ENCODE data around the gene SFMBT1. TPM values are rescaled to one million over a fixed set of nuclear protein-coding genes. Genes with fewer than 3 reads are reported as not detected.

SFMBT1 gene
- total RNA-seq, 4 donors from 2014 or later = 17.2 to 35.3 (median 31.1) TPM

DNA sequence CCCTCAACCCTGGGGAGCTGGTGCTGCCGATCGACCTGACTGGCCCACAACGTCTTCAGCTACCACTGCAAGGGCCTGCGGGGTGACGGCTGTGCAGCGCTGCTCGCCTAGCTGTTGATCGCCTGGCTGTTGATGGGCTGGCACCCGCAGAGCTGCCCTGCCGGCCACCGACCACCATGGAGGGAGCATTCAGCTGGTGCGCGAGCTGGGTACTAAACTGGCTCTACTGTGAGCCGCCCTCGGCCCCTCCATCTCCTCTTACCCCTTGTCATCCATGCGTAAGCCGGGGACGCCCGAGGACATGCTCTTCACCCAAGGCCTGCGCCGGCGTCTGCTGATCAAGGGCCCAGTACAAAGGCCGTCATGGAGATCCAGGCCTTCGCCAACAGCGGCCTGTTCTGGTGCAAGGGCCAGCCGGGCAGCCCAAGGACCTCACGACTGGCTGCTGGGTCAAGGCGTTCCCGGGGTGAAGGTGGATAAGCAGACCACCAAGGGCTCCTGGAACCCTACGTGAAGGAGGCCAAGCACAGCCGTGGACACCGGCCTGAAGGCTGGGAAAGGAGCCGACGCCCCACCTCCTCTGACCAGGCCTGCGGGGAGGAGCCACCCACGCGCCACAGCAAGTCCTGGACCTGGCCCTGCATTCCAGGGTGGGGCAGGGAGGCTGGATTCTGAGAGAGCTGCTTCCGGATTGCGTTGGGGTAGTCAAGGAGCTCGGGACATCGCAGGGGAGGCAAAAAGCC, 46.9 kb downstream of the SFMBT1 start:
- Histone ChIP-seq H3K4me1 (no peaks in the 10 kb centered on the region), H3K4me3 (replicated peaks in 1 of 3) (no peak overlapping the region), H3K9me3 (no peaks in the 10 kb centered on the region), H3K27ac (no peak overlapping the region), H3K36me3 (no peaks in the 10 kb centered on the region), H3K27me3 (no peaks in the 10 kb centered on the region)
- no peak for DNase-seq
- no peak for TF ChIP-seq CTCF (IDR thresholded peaks at IDR 0.05)
- TF ChIP-seq POLR2A (IDR thresholded peaks at IDR 0.05) = no peak
- whole genome bisulfite sequencing, 2 donors = 95 to 97% methylated on average over 14 to 36 of the region's 41 CpGs
- intact Hi-C loops (cut with DNase I) = no loop called here

DNA sequence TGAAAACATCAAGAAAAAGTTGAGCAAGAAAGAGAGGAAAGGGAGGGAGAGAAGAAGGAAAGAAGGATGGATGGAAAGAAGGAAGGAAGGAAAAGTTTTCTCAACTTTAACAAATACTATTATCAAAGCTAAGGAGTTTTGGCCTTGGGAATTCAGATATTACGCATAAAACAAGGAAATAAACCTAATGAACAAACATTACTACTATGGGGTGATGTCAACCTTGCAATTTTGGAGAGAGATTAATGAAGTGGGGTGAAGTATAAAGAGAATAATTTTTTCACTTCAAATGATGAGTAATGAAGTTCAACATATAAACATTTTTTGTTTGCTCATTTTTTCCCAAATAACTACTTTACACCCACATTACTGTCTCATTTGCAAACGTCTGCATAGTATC, 55.2 kb downstream of the SFMBT1 start:
- Histone ChIP-seq H3K4me1 (no peaks in the 10 kb centered on the region), H3K27me3 (no peaks in the 10 kb centered on the region), H3K36me3 (no peaks in the 10 kb centered on the region), H3K27ac (no peak overlapping the region), H3K4me3 (replicated peaks in 1 of 3) (no peak overlapping the region), H3K9me3 (no peaks in the 10 kb centered on the region)
- DNase-seq = no peak
- TF ChIP-seq CTCF (IDR thresholded peaks at IDR 0.05) (no peak), POLR2A (IDR thresholded peaks at IDR 0.05) (no peak)
- intact Hi-C loops (cut with DNase I) = no loop called here
- 91 to 92% methylated on average over 2 of the region's 2 CpGs for WGBS, 2 donors

DNA sequence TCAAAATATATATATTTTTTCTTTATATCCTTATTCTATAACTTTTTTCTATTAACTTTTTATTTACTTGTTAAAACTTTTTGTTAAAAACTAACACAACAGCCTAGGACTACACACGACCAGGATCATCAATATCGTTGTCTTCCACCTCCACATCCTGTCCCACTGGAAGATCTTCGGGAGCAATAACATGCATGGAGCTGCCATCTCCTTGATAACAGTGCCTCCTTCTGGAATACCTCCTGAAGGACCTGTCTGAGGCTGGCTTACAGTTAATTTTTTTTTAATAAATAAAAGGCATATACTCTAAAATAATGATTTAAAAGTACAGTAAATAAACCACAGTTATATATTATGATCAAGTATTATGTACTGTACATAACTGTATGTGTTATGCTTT, 58.9 kb downstream of the SFMBT1 start:
- no peaks in the 10 kb centered on the region for H3K27me3 ChIP-seq
- 66 to 69% methylated on average over 3 of the region's 3 CpGs for WGBS, 2 donors
- H3K4me3 ChIP-seq (replicated peaks in 1 of 3) = no peak overlapping the region
- H3K9me3 ChIP-seq = no peaks in the 10 kb centered on the region
- H3K4me1 ChIP-seq = no peaks in the 10 kb centered on the region
- no peak for DNase-seq
- no peak overlapping the region for H3K27ac ChIP-seq
- intact Hi-C loops (cut with DNase I) = no loop called here
- TF ChIP-seq POLR2A (IDR thresholded peaks at IDR 0.05) (no peak), CTCF (IDR thresholded peaks at IDR 0.05) (peak in 1 of 6 experiments; percentile 13)
- H3K36me3 ChIP-seq = no peaks in the 10 kb centered on the region

- Histone ChIP-seq H3K4me1 (no peaks in the 10 kb centered on the region), H3K27me3 (no peaks in the 10 kb centered on the region), H3K36me3 (no peaks in the 10 kb centered on the region), H3K27ac (no peak overlapping the region), H3K4me3 (replicated peaks in 1 of 3) (no peak overlapping the region), H3K9me3 (no peaks in the 10 kb centered on the region)
- DNase-seq = no peak
- TF ChIP-seq CTCF (IDR thresholded peaks at IDR 0.05) = no peak
- TF ChIP-seq POLR2A (IDR thresholded peaks at IDR 0.05) = no peak
- intact Hi-C loops (cut with DNase I) = no loop called here
- 86 to 97% methylated on average over 1 of the region's 1 CpG for WGBS, 2 donors
These were observed 59.8 kb downstream of the SFMBT1 start for GRCh38 chr3:52986049-52986448.

DNA sequence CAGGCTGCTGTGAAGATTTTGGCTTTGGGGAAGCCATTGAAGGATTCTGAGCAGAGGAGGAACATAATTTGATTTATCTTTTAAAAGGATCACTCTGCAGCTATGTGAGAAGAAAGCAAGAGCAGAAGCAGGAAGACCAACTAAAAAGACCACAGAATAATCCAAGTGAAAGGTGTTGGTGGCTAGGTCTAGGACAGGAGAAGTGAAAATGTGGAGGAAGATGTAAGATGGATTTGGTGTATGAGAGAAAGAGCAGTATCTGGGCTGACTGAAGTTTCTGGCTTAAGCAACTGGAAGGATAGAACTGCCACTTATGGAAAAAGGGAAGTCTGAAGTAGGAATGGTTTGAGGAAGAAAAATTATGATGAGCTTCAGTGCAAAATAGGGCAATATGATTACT, 62.0 kb downstream of the SFMBT1 start:
- TF ChIP-seq CTCF (IDR thresholded peaks at IDR 0.05) (no peak), POLR2A (IDR thresholded peaks at IDR 0.05) (no peak)
- intact Hi-C loops (cut with DNase I) = no loop called here

More for the DNA sequence above, 62.0 kb downstream of the SFMBT1 start:
- H3K4me1 ChIP-seq = no peaks in the 10 kb centered on the region
- no peak overlapping the region for H3K4me3 ChIP-seq (replicated peaks in 1 of 3)
- no peaks in the 10 kb centered on the region for H3K36me3 ChIP-seq
- no peaks in the 10 kb centered on the region for H3K27me3 ChIP-seq
- no peak for DNase-seq
- no peaks in the 10 kb centered on the region for H3K9me3 ChIP-seq
- H3K27ac ChIP-seq = no peak overlapping the region
